GM21423 (cell line): ENCODE measurements around the gene SH3BP2.
"Not testable (repeated sequence)": the region's sequence is repeated elsewhere in the genome, so short reads cannot be mapped to it uniquely, and the experiment has no call there.

Experiments
- ATAC-seq: cut with Tn5 transposase; IDR thresholded peaks from one replicate; pipeline ENCODE4 v1.9.1; 2021; ENCODE audit warnings: mild to moderate bottlenecking, moderate library complexity; ENCODE audit not compliant: unreplicated experiment

SH3BP2 gene

DNA sequence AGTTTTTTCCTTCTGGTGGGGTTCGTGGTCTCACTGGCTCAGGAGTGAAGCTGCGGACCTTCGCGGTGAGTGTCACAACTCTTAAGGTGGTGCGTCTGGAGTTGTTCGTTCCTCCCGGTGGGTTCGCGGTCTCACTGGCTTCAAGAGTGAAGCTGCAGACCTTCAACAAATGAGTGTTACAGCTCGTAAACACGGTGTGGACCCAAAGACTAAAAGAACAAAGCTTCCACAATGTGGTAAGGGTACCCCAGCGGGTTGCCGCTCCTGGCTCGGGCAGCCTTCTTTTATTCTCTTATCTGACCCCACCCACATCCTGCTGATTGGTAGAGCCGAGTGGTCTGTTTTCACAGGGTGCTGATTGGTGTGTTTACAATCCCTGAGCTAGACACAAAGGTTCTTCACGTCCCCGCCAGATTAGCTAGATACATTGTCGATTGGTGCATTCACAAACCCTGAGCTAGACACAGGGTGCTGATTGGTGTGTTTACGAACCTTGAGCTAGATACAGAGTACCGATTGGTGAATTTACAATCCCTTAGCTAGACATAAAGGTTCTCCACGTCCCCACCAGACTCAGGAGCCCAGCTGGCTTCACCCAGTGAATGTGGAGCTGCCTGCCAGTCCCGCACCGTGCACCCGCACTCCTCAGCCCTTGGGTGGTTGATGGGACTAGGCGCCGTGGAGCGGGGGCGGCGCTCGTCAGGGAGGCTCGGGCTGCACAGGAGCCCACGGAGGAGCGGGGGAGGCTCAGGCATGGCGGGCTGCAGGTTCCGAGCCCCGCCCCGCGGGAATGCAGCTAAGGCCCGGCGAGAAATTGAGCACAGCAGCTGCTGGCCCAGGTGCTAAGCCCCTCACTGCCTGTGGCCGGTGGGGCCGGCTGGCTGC is 30.2 kb upstream of the SH3BP2 start:
- ATAC-seq = not testable (repeated sequence)

DNA sequence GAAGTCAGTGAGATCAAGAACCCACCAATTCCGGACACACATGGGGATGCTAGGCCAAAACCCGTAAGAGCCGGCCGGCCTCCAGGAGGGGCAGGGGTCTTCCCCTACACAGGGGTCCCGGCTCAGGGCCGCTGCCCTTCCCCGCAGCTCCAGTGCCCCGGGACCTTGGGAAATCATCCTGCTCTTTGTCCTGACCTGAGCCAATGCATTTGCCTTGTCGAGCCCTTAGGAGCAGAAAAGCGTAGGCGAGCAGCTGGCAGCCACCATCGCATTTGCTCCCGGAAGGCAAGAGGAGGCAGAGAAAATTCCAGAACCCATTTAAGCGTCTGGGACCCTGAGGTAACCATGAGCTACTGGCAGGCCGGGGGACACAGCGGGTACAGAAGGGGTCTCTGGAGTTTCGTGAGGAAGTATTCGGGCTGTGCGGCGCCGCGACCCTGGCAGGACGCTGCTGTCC is 29.3 kb upstream of the SH3BP2 start:
- no peak for ATAC-seq

DNA sequence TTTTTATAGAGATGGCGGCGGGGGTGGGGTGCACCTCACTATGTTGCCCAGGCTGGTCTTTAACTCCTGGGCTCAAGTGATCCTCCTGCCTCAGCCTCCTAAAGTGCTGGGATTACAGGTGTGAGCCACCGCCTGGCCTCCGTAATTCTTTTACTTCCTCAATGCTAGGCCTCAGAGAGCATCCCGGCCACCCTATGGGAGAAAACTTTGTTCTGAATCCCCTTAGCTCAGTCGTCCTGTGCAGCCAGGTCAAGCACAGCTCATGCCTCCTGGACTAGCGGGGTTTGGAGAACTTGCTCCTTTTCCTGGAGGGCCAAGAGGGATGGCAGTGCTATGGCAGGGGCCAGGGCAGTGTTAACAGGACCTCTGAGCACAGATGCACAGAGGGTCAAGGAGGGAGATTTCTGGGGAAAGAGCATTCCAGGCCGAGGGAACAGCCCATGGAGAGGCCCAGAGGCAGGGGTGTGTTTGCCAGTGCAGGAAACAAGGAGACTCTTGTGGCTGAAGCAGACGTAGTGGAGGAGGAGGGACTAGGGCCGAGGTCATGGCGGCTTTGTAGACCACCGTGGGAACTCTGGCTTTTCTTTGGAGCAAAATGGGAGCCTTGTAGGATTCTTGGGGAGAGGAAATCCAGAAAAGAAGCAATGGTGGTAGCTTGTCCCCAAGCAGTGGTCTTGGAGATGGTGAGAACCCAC is 26.9 kb upstream of the SH3BP2 start:
- no peak for ATAC-seq

DNA sequence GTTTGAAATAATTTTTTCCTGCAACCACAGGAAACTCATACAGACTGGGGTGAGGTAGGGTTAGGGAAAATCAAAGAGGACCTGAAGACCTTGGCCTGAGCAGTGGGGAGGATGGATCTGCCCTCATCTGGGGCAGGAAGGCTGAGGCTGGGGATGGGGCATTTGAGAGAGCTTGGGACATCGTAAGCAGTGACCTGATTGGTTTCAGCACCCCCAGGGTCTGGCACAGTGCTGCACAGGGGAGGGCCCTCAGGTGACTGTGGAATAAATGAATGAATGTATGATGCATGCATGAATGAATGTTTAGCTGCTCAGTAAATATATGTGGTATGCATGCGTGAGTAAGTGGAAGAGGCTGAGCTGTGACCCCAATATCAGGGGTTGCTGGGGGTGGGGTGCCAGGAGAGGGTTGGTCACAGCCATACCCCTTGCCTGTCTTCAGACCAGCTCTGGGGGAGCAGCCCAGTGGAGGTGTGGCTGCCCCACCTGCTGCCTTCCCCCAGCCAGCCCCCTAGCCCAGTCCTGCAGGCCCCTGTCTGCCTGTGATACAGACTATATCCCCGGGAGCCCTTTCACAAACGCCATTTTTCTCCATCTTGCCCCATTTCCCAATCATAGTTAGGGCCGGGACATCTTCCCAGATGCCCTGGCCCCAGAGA is 25.7 kb upstream of the SH3BP2 start:
- ATAC-seq = no peak

DNA sequence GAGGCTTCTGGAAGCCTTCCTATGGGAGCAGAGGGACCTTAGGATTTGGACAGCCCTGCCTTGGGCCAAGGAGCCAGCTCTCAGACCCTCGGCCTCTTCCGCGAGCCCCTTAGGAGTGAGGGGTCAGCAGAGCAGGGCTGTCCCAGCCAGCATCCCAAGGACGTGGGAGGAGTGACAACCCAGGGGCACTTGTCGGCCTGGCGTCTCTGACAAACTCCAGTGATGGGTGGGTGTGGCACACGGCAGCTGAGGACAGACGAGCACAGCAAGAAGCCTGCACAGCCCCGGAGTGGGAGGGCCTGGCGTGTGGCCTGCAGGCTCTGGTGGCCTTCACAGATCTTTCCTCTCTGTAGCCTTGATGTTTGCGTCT is 25.2 kb upstream of the SH3BP2 start:
- no peak for ATAC-seq

DNA sequence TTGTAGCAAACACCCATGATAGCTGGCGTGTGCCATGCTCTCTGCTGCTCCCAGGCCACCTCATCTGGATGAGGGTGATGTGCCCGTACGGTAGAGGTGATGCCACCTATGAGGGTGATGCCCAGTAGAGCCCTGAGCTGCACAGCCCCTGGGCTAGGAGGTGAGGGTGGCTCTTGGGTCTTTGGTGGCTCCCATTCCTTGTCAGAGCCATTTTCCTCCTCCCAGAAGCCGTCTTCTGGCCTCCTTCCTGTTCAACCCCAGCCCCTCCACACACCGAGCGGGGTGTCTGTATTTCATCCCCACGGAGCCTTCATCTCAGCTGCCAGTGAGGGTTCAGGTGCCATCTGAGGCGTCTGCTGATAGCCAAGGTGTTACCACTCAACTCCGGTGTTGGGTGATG is 24.8 kb upstream of the SH3BP2 start:
- no peak for ATAC-seq

DNA sequence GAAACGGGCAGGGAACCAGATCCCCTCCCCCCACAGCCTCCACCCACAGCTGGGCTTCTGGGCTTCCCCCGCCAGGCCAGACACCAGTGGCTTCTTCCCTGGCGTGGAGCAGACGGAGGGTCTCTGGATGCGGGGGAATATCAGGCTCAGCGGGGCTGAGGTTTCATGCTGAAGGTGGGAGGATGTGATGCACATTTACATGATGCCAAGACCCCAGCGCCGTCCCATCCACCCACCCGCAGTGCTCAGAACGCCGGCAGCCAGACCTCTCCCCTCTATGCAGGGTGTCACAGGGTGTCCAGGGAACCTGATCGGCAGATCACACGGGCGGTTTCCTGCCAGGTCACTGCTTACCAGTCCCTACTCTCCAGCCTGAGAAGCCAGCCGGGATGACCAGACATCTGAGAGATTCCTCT is 24.0 kb upstream of the SH3BP2 start:
- no peak for ATAC-seq

DNA sequence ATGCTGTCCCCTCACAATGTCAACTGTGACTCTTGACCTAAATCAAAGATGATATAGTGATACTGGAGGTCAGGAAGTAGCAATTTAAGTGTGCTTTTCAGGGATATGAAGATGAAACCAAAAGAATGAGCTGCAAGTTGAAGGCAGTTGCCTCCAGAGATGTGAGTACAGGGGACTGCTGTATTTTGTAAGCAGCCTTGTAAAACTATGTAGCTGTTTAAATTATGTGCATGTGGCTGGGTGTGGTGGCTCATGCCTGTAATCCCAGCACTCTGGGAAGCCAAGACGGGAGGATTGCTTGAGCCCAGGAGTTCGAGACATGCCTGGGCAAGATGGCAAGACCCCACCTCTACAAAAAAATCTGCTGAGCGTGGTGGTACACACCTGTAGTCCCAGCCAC is 21.6 kb upstream of the SH3BP2 start:
- no peak for ATAC-seq

DNA sequence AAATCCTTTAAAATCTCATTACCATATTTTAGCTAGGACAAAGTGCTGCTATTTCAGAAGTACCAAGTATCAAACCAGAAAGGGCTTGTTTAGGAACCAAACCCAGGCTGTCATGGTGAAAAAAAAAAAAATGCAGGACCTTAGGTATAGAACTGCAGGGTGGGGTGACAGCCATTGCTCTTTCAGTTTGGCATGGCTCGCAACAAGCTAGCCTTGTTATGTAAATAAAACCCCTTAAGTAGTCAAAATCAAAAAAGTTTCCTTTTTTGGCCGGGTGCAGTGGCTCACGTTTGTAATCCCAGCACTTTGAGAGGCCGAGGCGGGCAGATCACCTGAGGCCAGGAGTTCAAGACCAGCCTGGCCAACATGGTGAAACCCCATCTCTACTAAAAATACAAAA is 12.2 kb upstream of the SH3BP2 start:
- not testable (repeated sequence) for ATAC-seq

DNA sequence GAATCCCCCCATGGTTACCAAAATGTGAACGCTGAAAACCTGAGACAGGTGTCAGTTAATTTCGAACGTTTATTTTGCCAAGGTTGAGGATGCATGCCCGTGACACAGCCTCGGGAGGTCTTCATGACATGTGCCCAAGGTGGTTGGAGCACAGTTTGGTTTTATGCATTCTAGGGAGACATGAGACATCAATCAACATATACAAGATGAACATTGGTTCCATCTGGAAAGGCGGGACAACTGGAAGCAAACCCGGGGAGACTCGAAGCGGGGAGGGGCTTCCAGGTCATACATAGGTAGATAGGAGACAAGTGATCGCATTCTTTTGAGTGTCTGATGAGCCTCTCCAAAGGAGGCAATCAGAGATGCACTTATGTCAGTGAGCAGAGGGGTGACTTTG is 11.0 kb upstream of the SH3BP2 start:
- ATAC-seq = no peak

DNA sequence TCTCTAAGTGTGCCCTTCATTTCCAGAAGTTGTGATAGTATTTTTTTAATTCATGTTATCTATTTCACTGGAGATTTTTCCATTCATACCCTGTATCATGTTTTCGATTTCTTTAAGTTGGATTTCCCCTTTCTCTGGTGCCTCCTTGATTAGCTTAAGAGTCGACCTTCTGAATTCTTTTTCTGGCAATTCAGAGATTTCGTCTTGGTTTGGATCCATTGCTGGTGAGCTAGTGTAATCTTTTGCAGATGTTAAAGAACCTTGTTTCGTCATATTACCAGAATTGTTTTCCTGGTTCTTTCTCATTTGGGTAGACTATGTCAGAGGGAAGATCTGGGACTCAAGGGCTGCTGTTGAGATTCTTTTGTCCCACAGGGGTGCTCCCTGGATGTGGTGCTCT is 9.1 kb upstream of the SH3BP2 start:
- no peak for ATAC-seq

DNA sequence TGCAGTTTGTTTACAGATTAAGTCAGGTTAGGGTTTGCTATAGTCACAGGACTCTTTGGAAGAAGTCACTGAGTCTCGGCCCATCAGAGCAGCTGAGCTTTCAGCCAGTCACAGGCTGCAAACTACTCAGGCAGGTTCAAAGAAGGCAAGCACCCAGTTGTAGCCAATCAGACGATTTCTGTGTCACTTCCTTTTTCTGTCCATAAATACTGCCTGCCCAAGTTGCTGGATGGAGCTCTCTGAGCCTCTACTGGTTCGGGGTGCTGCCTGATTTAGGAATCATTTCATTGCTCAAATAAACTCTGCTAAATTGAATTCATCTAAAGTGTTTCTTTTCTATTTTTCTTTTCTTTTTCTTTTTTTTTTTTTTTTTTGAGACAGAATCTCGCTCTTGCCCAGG is 7.3 kb upstream of the SH3BP2 start:
- no peak for ATAC-seq

DNA sequence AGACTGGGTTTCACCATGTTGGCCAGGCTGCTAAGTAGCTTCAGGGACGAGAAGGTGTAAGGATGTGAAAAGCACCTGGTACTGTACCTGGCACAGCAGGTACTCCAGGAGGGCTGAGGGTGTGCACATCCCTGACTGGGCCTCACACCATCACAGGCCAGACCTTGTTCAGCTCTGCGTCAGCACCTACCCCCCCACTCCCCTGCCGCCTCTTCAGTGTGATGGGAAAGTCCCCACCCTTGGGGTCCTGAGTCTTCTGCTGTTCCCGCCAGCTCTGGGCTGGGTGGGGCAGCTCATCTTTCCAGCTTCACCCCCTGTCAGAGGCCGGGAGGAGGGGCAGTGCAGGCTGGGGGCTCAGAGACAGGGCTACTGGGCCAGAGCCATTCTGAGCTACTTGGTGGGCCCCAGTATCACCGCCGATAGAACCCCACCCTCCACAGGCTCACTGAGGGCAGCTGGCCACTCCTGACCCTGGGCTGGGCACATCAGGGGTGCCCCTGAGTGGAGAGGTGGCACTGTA is 6.7 kb upstream of the SH3BP2 start:
- no peak for ATAC-seq

DNA sequence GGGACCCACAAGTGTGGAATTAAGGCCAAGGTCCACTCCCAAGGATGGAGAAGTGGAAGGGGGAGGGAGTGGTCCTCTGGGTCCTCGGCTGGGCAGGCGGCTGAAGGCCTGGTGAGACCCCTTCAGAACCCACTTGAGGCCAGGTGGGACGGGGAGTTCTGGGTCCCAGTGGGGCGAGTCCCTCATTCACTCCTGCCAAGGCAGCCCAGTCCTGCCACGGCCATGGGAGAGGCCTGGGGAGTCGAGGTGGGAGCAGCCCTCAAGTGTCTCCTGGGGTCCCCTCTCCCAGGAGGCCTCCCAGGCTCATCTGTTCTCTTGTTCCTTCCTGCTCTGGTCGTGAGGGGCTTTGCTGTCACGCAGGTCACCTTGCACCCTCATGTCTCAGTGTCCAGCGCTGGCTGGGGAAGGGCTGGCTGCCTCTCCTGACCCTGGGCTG is 6.1 kb upstream of the SH3BP2 start:
- ATAC-seq = no peak

DNA sequence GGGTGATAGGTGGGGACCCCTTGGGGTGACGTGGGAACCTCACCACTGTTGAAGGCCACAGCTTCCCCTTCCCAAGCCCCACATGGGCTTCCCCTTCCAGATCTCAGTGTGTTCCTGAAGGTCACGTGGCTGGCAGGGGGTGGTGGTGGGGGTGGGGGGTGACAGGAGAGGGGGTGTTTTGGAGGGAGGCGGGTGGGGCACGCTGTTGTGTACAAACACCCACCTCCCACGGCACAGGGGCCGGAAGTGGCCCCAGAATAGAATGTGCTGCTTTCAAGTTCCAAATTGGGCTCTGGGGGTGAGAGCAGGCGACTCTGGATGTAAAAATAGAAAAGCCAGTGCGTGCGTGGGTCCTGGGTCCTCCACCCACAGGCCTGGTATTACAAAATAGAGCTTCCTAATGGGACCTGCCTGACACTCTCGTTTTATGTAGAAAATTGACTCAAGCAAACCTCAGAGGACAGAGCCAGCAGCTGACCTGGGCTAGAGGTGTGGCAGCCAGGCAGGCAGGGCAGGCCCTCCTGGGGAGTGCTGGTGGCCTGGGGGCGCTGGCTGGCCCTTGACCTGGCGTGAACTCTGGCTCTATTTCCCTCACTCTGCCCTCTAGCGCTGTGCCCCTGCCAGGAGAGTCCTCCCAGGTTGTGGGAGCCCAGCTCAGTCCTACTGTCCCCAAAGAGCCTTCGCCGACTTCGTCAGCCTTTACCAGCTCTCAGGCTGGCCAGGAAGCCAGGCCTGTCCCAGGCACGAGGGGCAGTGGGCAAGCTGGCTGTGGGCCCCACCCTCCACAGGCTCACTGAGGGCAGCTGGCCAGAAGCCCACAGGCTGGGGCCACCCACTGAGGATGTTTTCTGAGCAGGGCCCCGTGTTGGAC is 5.4 kb upstream of the SH3BP2 start:
- ATAC-seq = peak; percentile 64

DNA sequence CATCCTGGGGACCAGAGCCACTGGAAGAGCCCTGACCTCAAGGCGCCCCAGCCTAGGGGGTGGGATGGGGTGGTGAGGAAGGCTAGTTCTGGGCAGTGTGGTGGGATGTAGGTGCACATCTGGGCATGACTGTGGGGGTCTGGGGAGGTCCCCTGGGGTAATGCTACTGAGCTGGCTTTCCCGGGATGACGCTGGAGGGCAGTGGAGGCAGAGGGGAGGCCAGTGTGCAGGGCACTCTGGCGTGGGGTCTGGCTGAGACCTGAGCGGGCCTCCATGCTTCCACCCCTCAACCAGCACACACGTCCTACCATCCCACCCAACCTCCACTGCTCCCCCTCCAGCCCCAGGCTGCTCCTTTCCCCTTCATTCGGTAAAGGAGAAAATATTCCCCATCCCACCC is 4.8 kb upstream of the SH3BP2 start:
- ATAC-seq = no peak

DNA sequence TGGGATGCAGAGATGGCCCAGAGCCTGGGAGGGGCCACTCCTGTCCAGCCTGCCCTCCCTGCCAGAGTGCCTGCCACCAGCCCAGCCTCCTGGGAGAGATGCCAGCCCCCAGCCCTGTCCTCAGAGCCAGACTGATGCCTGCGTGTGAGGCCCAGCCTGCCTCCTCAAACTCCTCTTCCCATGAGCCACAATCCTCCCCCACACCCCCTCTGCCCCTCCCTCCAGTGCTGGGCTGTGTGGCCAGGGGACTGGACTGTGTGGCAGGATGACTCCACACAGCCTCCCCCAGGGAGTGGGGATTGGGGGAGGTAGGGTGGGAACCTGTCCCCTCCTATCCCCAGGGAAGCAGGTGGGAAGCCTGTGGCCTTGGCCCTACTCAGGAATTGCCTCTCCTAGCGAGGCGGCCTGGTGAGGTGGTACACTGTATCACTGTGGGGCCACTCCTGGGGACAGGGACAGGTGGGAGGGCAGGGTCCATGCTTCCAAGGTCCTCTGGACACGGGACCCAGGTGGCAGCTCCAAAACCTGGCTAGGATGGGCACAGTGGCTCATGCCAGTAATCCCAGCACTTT is 4.3 kb upstream of the SH3BP2 start:
- no peak for ATAC-seq

DNA sequence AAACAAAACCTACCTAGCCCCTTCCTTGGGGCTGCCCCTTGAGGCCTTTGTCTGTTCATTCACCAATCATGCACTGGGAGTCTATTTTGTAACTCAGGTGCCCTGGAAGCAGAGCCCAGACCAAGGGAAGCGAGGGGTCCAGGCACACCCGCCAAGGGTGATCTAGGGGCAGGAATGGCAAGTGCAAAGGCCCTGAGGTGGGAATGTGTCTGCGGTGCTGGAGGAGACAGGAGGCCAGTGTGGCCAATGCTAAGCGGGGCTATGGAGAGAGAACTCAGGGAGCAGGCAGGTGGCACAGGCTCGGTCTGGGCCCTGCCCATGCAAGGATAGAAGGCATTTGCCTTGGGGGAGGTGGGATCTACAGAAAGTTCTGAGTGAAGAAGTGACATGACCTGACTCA is 3.5 kb upstream of the SH3BP2 start:
- ATAC-seq = no peak

DNA sequence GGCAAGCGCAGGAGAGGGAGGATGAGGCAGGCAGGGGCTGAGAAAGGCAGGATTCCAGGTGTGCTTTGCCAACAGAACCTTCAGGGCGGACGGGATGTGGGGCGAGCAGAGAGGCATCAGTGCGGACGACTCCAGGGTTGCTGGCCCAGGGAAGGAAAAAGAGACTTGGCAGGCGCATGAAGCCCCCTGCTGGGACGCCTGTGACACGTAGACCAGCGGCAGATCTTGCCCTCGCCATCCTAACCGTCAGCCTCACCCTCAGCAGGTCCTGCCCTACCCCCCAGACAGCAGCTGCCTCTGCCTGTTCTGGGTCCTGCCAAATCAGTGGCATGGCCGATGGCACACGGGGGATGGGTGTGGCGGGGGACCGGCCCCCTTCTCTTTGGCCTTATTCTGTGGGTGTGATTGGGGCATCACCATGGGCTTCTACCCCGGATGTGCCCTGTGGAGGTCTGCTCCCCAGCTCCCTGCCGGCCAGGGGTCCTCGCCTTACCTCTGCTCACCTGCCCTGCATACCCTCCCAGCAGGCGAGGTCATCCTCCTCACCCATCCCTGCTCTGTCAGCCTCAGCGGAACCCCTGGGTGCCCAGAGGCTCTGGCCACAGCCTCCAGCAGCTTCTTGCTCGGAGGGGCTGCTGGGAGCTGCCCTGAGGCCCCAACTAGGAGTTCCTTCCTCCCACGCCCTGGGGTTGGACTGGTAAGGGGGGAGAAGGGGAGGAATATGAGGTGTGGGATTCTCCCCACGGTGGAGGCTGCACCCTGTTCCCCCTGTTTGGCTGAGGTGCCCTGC is 2.9 kb upstream of the SH3BP2 start:
- ATAC-seq = no peak
